AG10803 (cell line): Measurements from ENCODE around the gene EOMES.

Experiments used
- DNase-seq: peaks from one replicate; pipeline ENCODE4 v3.0.0; 2010; ENCODE audit warnings: low read depth
- H3K4me3 ChIP-seq: 2 replicates; pipeline ENCODE4 v1.5.1; 2011; ENCODE audit warnings: mild to moderate bottlenecking, low read length, control low read depth
- TF ChIP-seq, protein P1 (sequence below): conservative IDR thresholded peaks from 2 replicates; pipeline ENCODE4 v1.5.1; 2011; ENCODE audit warnings: mild to moderate bottlenecking, low read length, control low read depth, inconsistent platforms

Gene EOMES

DNA sequence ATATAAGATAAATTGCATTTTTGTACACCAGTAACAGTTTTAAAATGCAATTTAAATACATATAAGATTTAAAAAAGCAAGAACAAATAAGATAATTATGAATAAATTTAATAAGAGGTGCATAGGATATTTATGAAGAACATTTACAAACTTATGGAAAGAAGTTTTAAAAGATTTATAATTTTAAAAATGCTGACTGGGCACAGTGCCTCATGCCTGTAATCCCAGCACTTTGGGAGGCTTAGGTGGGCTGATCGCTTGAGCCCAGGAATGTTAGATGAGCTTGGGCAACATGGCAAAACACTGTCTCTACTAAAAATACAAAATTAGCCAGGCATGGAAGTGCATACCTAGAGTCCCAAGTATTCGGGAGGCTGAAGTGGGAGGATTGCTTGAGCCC is 37.8 kb downstream of the EOMES start:
- DNase-seq: no peak
- TF ChIP-seq, protein P1, sequence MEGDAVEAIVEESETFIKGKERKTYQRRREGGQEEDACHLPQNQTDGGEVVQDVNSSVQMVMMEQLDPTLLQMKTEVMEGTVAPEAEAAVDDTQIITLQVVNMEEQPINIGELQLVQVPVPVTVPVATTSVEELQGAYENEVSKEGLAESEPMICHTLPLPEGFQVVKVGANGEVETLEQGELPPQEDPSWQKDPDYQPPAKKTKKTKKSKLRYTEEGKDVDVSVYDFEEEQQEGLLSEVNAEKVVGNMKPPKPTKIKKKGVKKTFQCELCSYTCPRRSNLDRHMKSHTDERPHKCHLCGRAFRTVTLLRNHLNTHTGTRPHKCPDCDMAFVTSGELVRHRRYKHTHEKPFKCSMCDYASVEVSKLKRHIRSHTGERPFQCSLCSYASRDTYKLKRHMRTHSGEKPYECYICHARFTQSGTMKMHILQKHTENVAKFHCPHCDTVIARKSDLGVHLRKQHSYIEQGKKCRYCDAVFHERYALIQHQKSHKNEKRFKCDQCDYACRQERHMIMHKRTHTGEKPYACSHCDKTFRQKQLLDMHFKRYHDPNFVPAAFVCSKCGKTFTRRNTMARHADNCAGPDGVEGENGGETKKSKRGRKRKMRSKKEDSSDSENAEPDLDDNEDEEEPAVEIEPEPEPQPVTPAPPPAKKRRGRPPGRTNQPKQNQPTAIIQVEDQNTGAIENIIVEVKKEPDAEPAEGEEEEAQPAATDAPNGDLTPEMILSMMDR: no peak

GRCh38 chr3:27681249-27681748 is 40.8 kb downstream of the EOMES start:
- peak; percentile 89 for DNase-seq
- TF ChIP-seq, protein P1: peak; percentile 64
- H3K4me3 ChIP-seq: no peak overlapping the region

More for the DNA sequence above, 37.8 kb downstream of the EOMES start:
- no peak overlapping the region for H3K4me3 ChIP-seq

- TF ChIP-seq, protein P1: no peak
- DNase-seq: no peak
- no peak overlapping the region for H3K4me3 ChIP-seq
Measured at GRCh38 chr3:27680517-27681246, 41.4 kb downstream of the EOMES start.

DNA sequence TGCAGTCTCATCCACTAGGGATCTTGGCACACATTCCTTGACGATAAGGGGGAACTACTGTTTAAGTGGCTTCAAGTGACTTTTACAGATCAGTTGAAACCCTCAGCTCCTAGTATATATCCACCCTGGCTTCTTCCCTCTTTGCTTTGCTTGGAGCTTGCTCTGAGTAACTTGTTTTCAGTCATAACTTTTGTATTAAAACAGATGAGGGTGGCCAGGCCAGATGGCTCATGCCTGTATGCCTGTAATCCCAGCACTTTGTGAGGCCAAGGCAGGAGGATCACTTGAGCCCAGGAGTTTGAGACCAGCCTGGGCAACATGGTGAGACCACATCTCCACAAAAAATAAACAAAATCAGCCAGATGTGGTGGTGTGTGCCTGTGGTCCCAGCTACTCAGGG is 42.4 kb downstream of the EOMES start:
- TF ChIP-seq, protein P1: no peak
- peak; percentile 29 for DNase-seq
- no peak overlapping the region for H3K4me3 ChIP-seq

DNA sequence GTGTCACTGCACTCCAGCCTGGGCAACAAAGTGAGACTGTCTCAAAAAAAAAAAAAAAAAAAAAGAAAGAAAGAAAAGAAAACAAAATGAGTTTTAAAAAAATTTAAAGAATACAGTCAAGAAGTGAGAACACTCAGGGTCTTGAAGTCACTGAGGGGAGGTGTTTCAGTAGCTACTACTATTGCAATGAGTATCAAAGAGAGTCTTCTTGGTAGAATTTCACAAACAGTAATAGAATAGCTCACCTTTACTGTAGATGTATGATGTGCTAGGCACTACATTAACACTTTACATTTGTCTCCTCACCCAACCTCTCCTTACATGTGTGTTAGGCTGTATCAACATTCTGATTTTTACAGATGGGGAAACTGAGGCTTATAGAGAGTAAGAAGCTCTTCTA is 43.9 kb downstream of the EOMES start:
- no peak for DNase-seq
- TF ChIP-seq, protein P1: no peak
- no peak overlapping the region for H3K4me3 ChIP-seq

DNA sequence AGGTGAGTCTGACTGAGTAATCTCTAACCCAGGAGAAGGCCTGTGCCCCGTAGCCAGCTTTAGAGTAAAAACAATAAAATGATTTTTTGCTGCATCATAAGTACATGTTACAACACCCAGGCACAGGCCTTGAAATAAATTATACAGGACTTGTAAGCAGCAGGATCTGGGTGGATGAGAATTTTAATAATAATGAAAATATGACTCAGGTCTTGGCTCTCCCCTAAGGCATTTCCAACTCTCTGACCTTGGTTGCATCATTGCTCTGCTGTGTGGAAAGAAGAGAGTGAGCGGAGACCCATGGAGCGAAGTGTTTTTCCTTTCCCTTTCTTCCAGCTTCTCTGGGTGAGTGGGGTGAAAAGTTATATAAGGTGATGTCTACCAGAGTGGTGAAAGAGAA is 44.6 kb downstream of the EOMES start:
- H3K4me3 ChIP-seq: no peak overlapping the region
- TF ChIP-seq, protein P1: no peak
- peak; percentile 98 for DNase-seq

DNA sequence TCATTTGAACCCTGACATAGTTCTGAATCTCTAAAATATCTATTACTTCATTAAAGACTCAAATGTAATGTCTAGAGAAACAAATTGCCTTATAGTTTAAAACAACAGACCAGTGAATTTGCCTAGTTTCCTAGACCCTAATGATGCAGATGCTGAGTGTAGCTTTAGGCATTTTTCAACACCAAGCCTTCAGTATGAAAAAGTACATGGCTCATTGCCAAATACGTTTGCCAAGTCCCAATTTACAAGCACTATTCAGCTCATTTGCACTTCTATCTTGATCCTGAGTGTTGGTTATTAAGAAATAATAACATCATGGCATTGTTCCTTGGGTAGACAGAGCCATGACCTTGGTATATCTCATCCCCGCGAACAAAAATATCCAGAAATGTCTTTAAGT is 46.8 kb downstream of the EOMES start:
- peak; percentile 67 for DNase-seq
- no peak overlapping the region for H3K4me3 ChIP-seq
- TF ChIP-seq, protein P1: no peak
